ENCODE results near the gene DEK.

- no peak for TF ChIP-seq CTCF (IDR thresholded peaks at IDR 0.05)
- no peak for TF ChIP-seq POLR2A (IDR thresholded peaks at IDR 0.05)
These were observed 53.0 kb downstream of the DEK start for GRCh38 chr6:18211338-18211737.
